PFSK-1 (cell line): ENCODE results near the gene AVP.

Experiments used
- FOXP2 ChIP-seq: optimal IDR thresholded peaks from 2 replicates; pipeline ENCODE3; 2011; ENCODE audit warnings: borderline replicate concordance, control low read depth, inconsistent platforms; ENCODE audit not compliant: insufficient read depth; ENCODE audit errors: extremely low read length, extremely low read depth
- POLR2AphosphoS5 ChIP-seq: IDR thresholded peaks from 2 replicates; pipeline ENCODE4 v1.6.1; 2012; ENCODE audit warnings: low read depth, mild to moderate bottlenecking, control low read depth, low read length, moderate library complexity
- SIN3A ChIP-seq: IDR thresholded peaks from 2 replicates; pipeline ENCODE4 v1.6.1; 2012; ENCODE audit warnings: mild to moderate bottlenecking, low read length, moderate library complexity, borderline replicate concordance; ENCODE audit not compliant: insufficient read depth
- TAF1 ChIP-seq: IDR thresholded peaks from 2 replicates; pipeline ENCODE4 v1.6.1; 2012; ENCODE audit warnings: low read length, control low read depth, borderline replicate concordance; ENCODE audit not compliant: insufficient read depth
- TF ChIP-seq, protein P1 (sequence below), 2 experiments: IDR thresholded peaks; 2 replicates each; pipeline versions ENCODE4 v1.6.1 to v1.8.0; 2011 to 2012; ENCODE audit warnings: low read depth in 2 of 2, low read length in 2 of 2, control low read depth in 1 of 2, inconsistent platforms in 1 of 2, mild to moderate bottlenecking in 1 of 2, moderate library complexity in 1 of 2; ENCODE audit not compliant: insufficient read depth in 1 of 2

DNA sequence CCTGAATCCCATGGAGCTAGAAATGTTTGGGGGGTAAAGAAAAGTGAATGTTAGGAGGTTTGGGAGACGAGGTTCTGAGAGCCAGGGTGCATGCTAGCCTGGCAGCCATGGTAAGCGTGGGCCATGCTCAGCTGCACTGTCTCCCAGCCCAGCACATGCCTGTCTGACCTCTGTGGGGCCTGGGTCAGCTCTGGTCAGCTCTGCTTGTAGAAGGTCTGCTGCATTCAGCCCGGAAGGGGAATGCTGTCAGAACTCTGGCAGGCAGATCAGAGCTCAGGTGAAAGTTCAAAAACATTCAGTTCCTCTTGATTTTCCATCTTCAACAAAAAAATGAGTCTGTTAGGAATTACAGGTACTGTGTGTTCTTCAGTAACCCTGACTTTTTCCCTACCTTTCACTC is 46.9 kb downstream of the AVP start:
- TF ChIP-seq POLR2AphosphoS5: no peak
- TF ChIP-seq, protein P1, sequence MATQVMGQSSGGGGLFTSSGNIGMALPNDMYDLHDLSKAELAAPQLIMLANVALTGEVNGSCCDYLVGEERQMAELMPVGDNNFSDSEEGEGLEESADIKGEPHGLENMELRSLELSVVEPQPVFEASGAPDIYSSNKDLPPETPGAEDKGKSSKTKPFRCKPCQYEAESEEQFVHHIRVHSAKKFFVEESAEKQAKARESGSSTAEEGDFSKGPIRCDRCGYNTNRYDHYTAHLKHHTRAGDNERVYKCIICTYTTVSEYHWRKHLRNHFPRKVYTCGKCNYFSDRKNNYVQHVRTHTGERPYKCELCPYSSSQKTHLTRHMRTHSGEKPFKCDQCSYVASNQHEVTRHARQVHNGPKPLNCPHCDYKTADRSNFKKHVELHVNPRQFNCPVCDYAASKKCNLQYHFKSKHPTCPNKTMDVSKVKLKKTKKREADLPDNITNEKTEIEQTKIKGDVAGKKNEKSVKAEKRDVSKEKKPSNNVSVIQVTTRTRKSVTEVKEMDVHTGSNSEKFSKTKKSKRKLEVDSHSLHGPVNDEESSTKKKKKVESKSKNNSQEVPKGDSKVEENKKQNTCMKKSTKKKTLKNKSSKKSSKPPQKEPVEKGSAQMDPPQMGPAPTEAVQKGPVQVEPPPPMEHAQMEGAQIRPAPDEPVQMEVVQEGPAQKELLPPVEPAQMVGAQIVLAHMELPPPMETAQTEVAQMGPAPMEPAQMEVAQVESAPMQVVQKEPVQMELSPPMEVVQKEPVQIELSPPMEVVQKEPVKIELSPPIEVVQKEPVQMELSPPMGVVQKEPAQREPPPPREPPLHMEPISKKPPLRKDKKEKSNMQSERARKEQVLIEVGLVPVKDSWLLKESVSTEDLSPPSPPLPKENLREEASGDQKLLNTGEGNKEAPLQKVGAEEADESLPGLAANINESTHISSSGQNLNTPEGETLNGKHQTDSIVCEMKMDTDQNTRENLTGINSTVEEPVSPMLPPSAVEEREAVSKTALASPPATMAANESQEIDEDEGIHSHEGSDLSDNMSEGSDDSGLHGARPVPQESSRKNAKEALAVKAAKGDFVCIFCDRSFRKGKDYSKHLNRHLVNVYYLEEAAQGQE (IDR thresholded peaks at IDR 0.05; ENCODE audit: insufficient read depth in 1 of 2, low read depth in 2 of 2, low read length in 2 of 2): no peak
- no peak for TF ChIP-seq TAF1
- TF ChIP-seq SIN3A: no peak
- TF ChIP-seq FOXP2: no peak
